H1 (cell line): ENCODE results near the gene RPIA. TPM values are rescaled to one million over a fixed set of nuclear protein-coding genes. Genes with fewer than 3 reads are reported as not detected.
"Not testable (repeated sequence)": the region's sequence is repeated elsewhere in the genome, so short reads cannot be mapped to it uniquely, and the experiment has no call there.

Experiments used
- CTCF ChIA-PET: fragments of 300-600 bp; sonication (Branson Sonifier 250); formaldehyde crosslinking; loops from one replicate; lab custom pipeline; 2021; ENCODE audit not compliant: partially characterized antibody; lab: Charles Lee
- POLR2A ChIA-PET: fragments of 300-600 bp; sonication (Branson Sonifier 250); formaldehyde crosslinking; loops from one replicate; lab custom pipeline; 2021; ENCODE audit warnings: inconsistent platforms; ENCODE audit not compliant: partially characterized antibody; lab: Charles Lee
- DNase-seq, 2 experiments: peaks; one replicate each; pipeline versions ENCODE4 v3.0.0 to v3.0.0-alpha.2; 2010 to 2022; ENCODE audit warnings: low spot score in 2 of 2, low read depth in 1 of 2, mixed read lengths in 1 of 2
- FAIRE-seq: peaks from 2 replicates; lab custom pipeline; 2011; peaks lifted over from hg19 to GRCh38; lab: Jason Lieb, UNC
- H2AFZ ChIP-seq: 2 replicates; pipeline ENCODE4 v1.8.1; 2012; ENCODE audit warnings: low read length, inconsistent platforms
- H2AK5ac ChIP-seq: 2 replicates; pipeline ENCODE4 v1.6.1; 2013; ENCODE audit warnings: low read depth, low read length
- H2BK120ac ChIP-seq: replicated peaks from 2 replicates; pipeline ENCODE3; 2013; ENCODE audit warnings: low read depth, low read length, inconsistent platforms
- H2BK12ac ChIP-seq: 2 replicates; pipeline ENCODE4 v1.6.1; 2013; ENCODE audit warnings: low read depth, low read length
- H2BK15ac ChIP-seq: 2 replicates; pipeline ENCODE4 v1.6.1; 2013; ENCODE audit warnings: low read length
- H2BK20ac ChIP-seq: 2 replicates; pipeline ENCODE4 v1.6.1; 2013; ENCODE audit warnings: low read length
- H2BK5ac ChIP-seq: 2 replicates; pipeline ENCODE4 v1.6.1; 2013; ENCODE audit warnings: low read depth, low read length
- H3K14ac ChIP-seq: 2 replicates; pipeline ENCODE4 v1.6.1; 2013; ENCODE audit warnings: inconsistent platforms; ENCODE audit not compliant: insufficient read length
- H3K18ac ChIP-seq: 2 replicates; pipeline ENCODE4 v1.6.1; 2013; ENCODE audit warnings: low read length; ENCODE audit errors: extremely low read depth
- H3K23ac ChIP-seq: 2 replicates; pipeline ENCODE4 v1.6.1; 2013; ENCODE audit warnings: inconsistent platforms; ENCODE audit not compliant: insufficient read length
- H3K23me2 ChIP-seq: 2 replicates; pipeline ENCODE4 v1.6.1; 2013; ENCODE audit warnings: low read depth, low read length
- H3K27ac ChIP-seq: 2 replicates; pipeline ENCODE4 v1.6.1; 2011; ENCODE audit warnings: low read depth, low read length, inconsistent platforms
- H3K27me3 ChIP-seq, 4 experiments: replicated peaks in 1 of 4; 1 replicate in 1 of 4; 2 replicates in 3 of 4; pipeline versions ENCODE4 v1.6.1 to v1.8.1; 2011 to 2013; ENCODE audit warnings: low read length in 3 of 4, mild to moderate bottlenecking in 3 of 4, inconsistent platforms in 2 of 4, mixed read lengths in 2 of 4, moderate library complexity in 1 of 4; ENCODE audit not compliant: control insufficient read depth in 3 of 4, insufficient read depth in 3 of 4; ENCODE audit errors: extremely low read depth in 1 of 4
- H3K36me3 ChIP-seq, 4 experiments: 2 replicates each; pipeline versions ENCODE4 v1.6.1 to v1.8.1; 2011 to 2013; ENCODE audit warnings: mild to moderate bottlenecking in 4 of 4, low read length in 3 of 4, moderate library complexity in 2 of 4, control low read depth in 1 of 4, inconsistent platforms in 1 of 4; ENCODE audit not compliant: insufficient read depth in 4 of 4, control insufficient read depth in 2 of 4
- H3K4ac ChIP-seq: replicated peaks from 2 replicates; pipeline ENCODE3; 2013; ENCODE audit warnings: low read length, low read depth, mixed read lengths, inconsistent platforms; ENCODE audit not compliant: insufficient read length
- H3K4me1 ChIP-seq, 4 experiments: replicated peaks in 1 of 4; 1 replicate in 1 of 4; 2 replicates in 3 of 4; pipeline versions ENCODE4 v1.6.1 to v1.8.1; 2011 to 2013; ENCODE audit warnings: low read length in 3 of 4, inconsistent platforms in 2 of 4, mixed read lengths in 1 of 4; ENCODE audit not compliant: insufficient read depth in 4 of 4, control insufficient read depth in 3 of 4
- H3K4me2 ChIP-seq, 2 experiments: 2 replicates each; pipeline versions ENCODE4 v1.6.1 to v1.8.1; 2011 to 2013; ENCODE audit warnings: low read depth in 2 of 2, low read length in 2 of 2, control low read depth in 1 of 2, inconsistent platforms in 1 of 2, mild to moderate bottlenecking in 1 of 2; ENCODE audit not compliant: insufficient read depth in 1 of 2
- H3K4me3 ChIP-seq, 4 experiments: fragments of 200-600, 300-600 bp in 1 of 4; sonication (generic), shearing (Covaris generic), sonication (Bioruptor Twin) in 1 of 4; 2 replicates each; pipeline versions ENCODE4 v1.5.1 to v1.8.1; 2011 to 2016; ENCODE audit warnings: low read length in 4 of 4, low read depth in 3 of 4, control low read depth in 2 of 4, inconsistent platforms in 2 of 4, mild to moderate bottlenecking in 2 of 4, mixed read lengths in 1 of 4, moderate library complexity in 1 of 4; ENCODE audit not compliant: insufficient read depth in 2 of 4; ENCODE audit errors: extremely low read depth in 1 of 4
- H3K56ac ChIP-seq: replicated peaks from 2 replicates; pipeline ENCODE3; 2013; ENCODE audit warnings: low read depth, mild to moderate bottlenecking, mixed read lengths, low read length, inconsistent platforms; ENCODE audit not compliant: insufficient read length
- H3K79me1 ChIP-seq: 2 replicates; pipeline ENCODE4 v1.6.1; 2013; ENCODE audit warnings: low read depth, low read length, control low read depth
- H3K79me2 ChIP-seq, 2 experiments: 2 replicates each; pipeline versions ENCODE4 v1.6.1 to v1.8.1; 2012 to 2013; ENCODE audit warnings: low read length in 2 of 2, mild to moderate bottlenecking in 2 of 2, inconsistent platforms in 1 of 2; ENCODE audit not compliant: insufficient read depth in 2 of 2, control insufficient read depth in 1 of 2
- H3K9ac ChIP-seq, 4 experiments: replicated peaks in 1 of 4; 1 replicate in 1 of 4; 2 replicates in 3 of 4; pipeline versions ENCODE4 v1.6.1 to v1.8.1; 2011 to 2013; ENCODE audit warnings: low read depth in 3 of 4, low read length in 3 of 4, control low read depth in 2 of 4, mild to moderate bottlenecking in 2 of 4, moderate library complexity in 2 of 4, inconsistent platforms in 1 of 4; ENCODE audit errors: extremely low read depth in 1 of 4
- H3K9me3 ChIP-seq, 2 experiments: 2 replicates each; pipeline versions ENCODE4 v1.6.1 to v1.8.1; 2012 to 2013; ENCODE audit warnings: mild to moderate bottlenecking in 2 of 2, moderate library complexity in 2 of 2, control low read depth in 1 of 2, inconsistent platforms in 1 of 2, low read depth in 1 of 2, low read length in 1 of 2, mixed read lengths in 1 of 2; ENCODE audit not compliant: insufficient read depth in 2 of 2
- H4K20me1 ChIP-seq, 2 experiments: replicated peaks in 1 of 2; 2 replicates each; pipeline versions ENCODE3 to v1.8.1; 2011 to 2013; ENCODE audit warnings: inconsistent platforms in 2 of 2, low read length in 2 of 2, mild to moderate bottlenecking in 1 of 2; ENCODE audit not compliant: insufficient read depth in 2 of 2, control insufficient read depth in 1 of 2
- H4K5ac ChIP-seq: 2 replicates; pipeline ENCODE4 v1.6.1; 2013; ENCODE audit warnings: low read length, low read depth, mixed read lengths, inconsistent platforms; ENCODE audit not compliant: insufficient read length
- H4K8ac ChIP-seq: 2 replicates; pipeline ENCODE4 v1.8.0; 2013; ENCODE audit warnings: mild to moderate bottlenecking, moderate library complexity, low read length, inconsistent platforms; ENCODE audit not compliant: insufficient read depth; ENCODE audit errors: extremely low read depth
- H4K91ac ChIP-seq: replicated peaks from 2 replicates; pipeline ENCODE3; 2013; ENCODE audit warnings: low read length, mixed read lengths, inconsistent platforms; ENCODE audit not compliant: insufficient read length
- WGBS, 2 experiments: shearing (Covaris generic) in 1 of 2; methylation state at CpG; one replicate each; pipeline versions ENCODE4 v1.1.6 to v1.1.7; 2013 to 2015; ENCODE audit warnings: low lambda C conversion rate in 2 of 2, mixed read lengths in 2 of 2, inconsistent platforms in 1 of 2, low coverage in 1 of 2, missing lambda C conversion rate in 1 of 2; ENCODE audit not compliant: insufficient replicate concordance in 2 of 2, insufficient coverage in 1 of 2, insufficient read length in 1 of 2; ENCODE audit errors: extremely low coverage in 1 of 2, missing lambda C conversion rate in 1 of 2; 5-methylcytosine and 5-hydroxymethylcytosine counted together
- polyA plus RNA-seq, 7 experiments: library from polyadenylated mRNA; depleted of rRNA in 3 of 7; stranded (reverse) in 5 of 7; unstranded in 2 of 7; fragments of >200 nt in 5 of 7; fragments of 200-250 nt in 2 of 7; gene quantifications; 1 replicate in 5 of 7; 2 replicates in 1 of 7; 4 replicates in 1 of 7; pipeline versions ENCODE4 v1.2.1 to v1.2.3, GENCODE V29; 2011 to 2013; ENCODE audit warnings: missing spikeins in 2 of 7, mixed read lengths in 2 of 7
- total RNA-seq: library from RNA; stranded (reverse); fragmentation: NEBNext Ultra II Directional; extraction: Animal tissue kit (Norgen Biotek cat#: 25700); gene quantifications from 2 replicates; pipeline ENCODE4 v1.2.1, GENCODE V29; 2021

RPIA gene
- total and polyA plus RNA-seq, 2 of the 8 experiments (the other 6 are each of a cell fraction or from before 2014, with no cell fraction given) = 13.1 to 24.0 TPM

DNA sequence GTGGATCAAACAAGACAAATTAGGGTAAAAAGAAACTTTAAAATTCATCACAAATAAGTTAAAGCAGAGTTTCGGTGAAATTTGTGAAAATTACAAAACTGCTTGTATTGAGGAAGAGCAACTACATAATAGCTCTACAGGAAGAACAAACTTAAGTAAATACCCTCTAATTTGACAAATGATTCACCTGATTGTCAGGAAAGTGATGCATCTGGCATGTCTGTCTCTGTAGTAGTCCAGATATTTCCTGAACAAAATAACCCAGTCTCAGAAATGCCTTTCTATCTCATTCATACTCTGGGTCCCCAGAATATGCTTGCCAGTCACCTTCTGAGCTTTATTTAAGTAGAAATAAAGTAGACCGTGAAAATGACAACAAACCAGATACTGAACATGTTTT is 104.5 kb downstream of the RPIA start:
- H3K79me1 ChIP-seq, H3K79me2 ChIP-seq, H2BK15ac ChIP-seq, H3K4me3 ChIP-seq, CTCF ChIA-PET, H4K5ac ChIP-seq, H3K9me3 ChIP-seq, H4K91ac ChIP-seq, FAIRE-seq, H2BK5ac ChIP-seq, H2BK20ac ChIP-seq, H2AK5ac ChIP-seq, H4K20me1 ChIP-seq, H3K27me3 ChIP-seq, H3K36me3 ChIP-seq, H3K4me2 ChIP-seq, H2BK12ac ChIP-seq, H3K56ac ChIP-seq, H2BK120ac ChIP-seq, H3K23ac ChIP-seq, H3K4ac ChIP-seq, H3K14ac ChIP-seq, POLR2A ChIA-PET, DNase-seq, H3K23me2 ChIP-seq, H3K18ac ChIP-seq, H4K8ac ChIP-seq, H3K9ac ChIP-seq, H3K4me1 ChIP-seq, H2AFZ ChIP-seq, H3K27ac ChIP-seq: not testable (repeated sequence)
- 93% methylated on average over 2 of the region's 2 CpGs; no CpG with 5 or more reads in 1 of the 2 experiments for whole genome bisulfite sequencing, 2 experiments

DNA sequence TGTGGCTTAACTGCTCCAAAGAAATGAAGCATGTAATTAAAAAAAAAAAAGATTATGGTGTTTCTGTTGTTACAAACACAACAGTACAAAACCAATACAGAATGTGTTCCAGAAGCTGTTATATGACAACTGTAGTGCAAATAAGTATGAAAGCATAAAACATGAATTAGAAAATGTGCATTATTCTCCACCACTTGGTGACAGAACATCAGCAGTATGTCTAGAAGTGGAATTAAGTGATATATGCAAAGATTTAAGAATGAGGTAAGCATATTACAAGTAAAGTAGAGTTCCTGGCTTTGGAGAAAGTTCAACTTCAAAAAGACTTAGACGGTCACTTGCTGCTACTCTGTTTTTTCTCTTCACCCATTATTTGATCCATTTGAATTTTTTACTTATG is 105.0 kb downstream of the RPIA start:
- FAIRE-seq, H3K4ac ChIP-seq, H3K27ac ChIP-seq, H4K5ac ChIP-seq, H2BK5ac ChIP-seq, H2BK120ac ChIP-seq, H4K91ac ChIP-seq, H3K4me3 ChIP-seq, H4K8ac ChIP-seq, H3K18ac ChIP-seq, H3K9me3 ChIP-seq, H3K27me3 ChIP-seq, H3K14ac ChIP-seq, H2BK15ac ChIP-seq, H2AFZ ChIP-seq, H4K20me1 ChIP-seq, H3K56ac ChIP-seq, H3K4me1 ChIP-seq, H2BK20ac ChIP-seq, H3K23me2 ChIP-seq, H3K23ac ChIP-seq, POLR2A ChIA-PET, H3K79me1 ChIP-seq, H3K36me3 ChIP-seq, H2AK5ac ChIP-seq, H2BK12ac ChIP-seq, H3K9ac ChIP-seq, H3K4me2 ChIP-seq, H3K79me2 ChIP-seq, CTCF ChIA-PET, DNase-seq: not testable (repeated sequence)
- WGBS, 2 experiments = 96% methylated on average over 1 of the region's 1 CpG; no CpG with 5 or more reads in 1 of the 2 experiments
